LNCaP clone FGC (cell line): ENCODE data around the gene DYSF.

Source experiments
- DNase-seq: peaks from one replicate; pipeline ENCODE4 v3.0.0-alpha.2; 2011; ENCODE audit warnings: low read depth
- H3K4me3 ChIP-seq: 2 replicates; pipeline ENCODE4 v1.5.1; 2011; ENCODE audit warnings: mild to moderate bottlenecking, low read depth, low read length, control low read depth
- CTCF ChIP-seq: IDR thresholded peaks from 2 replicates; pipeline ENCODE4 v1.5.1; 2012; ENCODE audit warnings: mild to moderate bottlenecking; ENCODE audit not compliant: control insufficient read depth, insufficient read depth; ENCODE audit errors: extremely low read depth

DYSF gene

GRCh38 chr2:71503837-71504236, 50.5 kb downstream of the DYSF start:
- no peak for DNase-seq
- H3K4me3 ChIP-seq = no peak overlapping the region
- TF ChIP-seq CTCF = no peak

GRCh38 chr2:71504611-71505010, 51.2 kb downstream of the DYSF start:
- DNase-seq = no peak
- H3K4me3 ChIP-seq = no peak overlapping the region
- TF ChIP-seq CTCF = no peak

- no peak for TF ChIP-seq CTCF
- H3K4me3 ChIP-seq = no peak overlapping the region
- no peak for DNase-seq
Observed at GRCh38 chr2:71505086-71505769, 51.9 kb downstream of the DYSF start.

- H3K4me3 ChIP-seq = no peak overlapping the region
- no peak for TF ChIP-seq CTCF
- no peak for DNase-seq
Observed at GRCh38 chr2:71505770-71506140, 52.4 kb downstream of the DYSF start.

GRCh38 chr2:71506222-71507153, 53.1 kb downstream of the DYSF start:
- no peak for DNase-seq
- H3K4me3 ChIP-seq = no peak overlapping the region
- no peak for TF ChIP-seq CTCF

- DNase-seq = no peak
- H3K4me3 ChIP-seq = no peak overlapping the region
- TF ChIP-seq CTCF = no peak
Observed at GRCh38 chr2:71507476-71507875, 54.1 kb downstream of the DYSF start.
